HG03457 (cell line): ENCODE measurements around the gene NECTIN4.

Experiments
- ATAC-seq: cut with Tn5 transposase; IDR thresholded peaks from one replicate; pipeline ENCODE4 v1.9.1; 2021; ENCODE audit warnings: moderate number of reproducible peaks; ENCODE audit not compliant: unreplicated experiment

Gene NECTIN4

DNA sequence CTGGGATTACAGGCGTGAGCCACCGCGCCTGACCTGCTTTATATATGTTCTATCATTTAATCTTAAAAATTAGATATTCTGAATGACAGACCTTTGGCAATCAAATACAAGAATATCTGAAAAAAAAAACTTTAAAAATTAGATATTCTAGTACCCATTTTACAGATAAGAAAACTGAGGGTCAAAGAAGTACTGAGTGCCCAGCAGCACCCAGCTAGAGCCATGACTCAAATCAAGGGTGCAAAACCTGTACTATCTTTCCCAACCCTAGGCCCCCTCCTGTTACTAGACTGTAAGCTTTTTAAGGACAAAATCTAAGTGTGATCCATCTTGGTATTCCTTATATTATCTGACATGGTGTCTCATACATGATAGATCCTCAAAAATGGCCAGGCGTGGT is 27.9 kb downstream of the NECTIN4 start:
- ATAC-seq, result no peak

DNA sequence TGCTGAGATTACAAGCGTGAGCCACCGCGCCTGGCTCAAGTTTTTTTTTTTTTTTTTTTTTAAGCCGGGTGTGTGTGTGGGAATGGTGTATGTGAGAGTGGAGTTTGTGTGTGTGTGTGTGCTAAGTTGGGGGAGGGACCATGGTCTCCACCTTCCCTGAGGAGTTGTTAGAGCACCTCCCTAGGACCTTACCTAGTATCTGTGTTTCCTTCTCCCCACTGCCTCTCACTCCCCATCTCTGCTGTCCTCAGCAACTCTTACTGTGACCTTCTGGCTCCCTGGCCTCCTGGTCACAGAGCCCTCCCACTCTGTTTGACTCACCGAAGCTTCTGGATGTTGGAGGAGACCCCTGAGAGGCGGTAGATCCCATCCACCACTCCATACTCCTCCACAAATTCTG is 30.1 kb downstream of the NECTIN4 start:
- no peak for ATAC-seq

DNA sequence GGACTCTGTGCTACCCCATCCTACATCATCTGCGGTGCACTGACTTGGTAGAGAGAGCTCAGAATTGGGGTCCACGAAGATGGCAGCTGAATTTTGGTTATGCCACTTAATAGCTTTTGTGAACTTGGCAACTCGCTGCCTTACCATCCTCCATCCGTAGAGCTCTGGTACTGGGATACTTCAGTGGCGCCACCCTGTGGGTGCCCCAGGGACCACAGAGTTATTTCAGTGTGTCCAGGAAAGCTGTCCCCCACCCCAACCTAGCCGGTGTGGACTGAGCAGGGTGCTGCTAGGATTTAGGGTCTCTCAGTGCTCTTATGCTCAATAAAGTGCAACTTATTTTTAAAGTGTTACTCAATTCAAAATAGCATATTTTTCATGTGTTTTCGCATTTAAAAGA is 34.6 kb downstream of the NECTIN4 start:
- no peak for ATAC-seq

DNA sequence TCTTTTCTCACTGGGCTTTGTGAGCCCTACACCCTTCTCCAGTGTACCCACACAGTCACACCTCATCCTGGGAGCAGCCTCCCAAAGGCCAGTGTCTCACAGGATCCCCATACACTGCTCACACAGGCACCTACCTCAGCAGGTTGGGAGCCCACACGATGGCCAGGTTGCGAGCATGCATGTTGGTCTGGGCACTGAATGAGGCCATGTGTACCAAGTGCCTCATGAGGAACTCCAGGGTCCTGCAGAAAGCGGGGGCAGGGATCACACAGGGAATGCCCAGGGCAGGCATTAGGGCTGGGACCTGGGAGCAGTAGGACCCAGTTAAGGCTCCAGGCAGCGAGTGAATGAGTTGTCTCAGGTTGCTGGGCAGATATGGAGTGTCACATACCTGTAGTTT is 35.1 kb downstream of the NECTIN4 start:
- no peak for ATAC-seq

DNA sequence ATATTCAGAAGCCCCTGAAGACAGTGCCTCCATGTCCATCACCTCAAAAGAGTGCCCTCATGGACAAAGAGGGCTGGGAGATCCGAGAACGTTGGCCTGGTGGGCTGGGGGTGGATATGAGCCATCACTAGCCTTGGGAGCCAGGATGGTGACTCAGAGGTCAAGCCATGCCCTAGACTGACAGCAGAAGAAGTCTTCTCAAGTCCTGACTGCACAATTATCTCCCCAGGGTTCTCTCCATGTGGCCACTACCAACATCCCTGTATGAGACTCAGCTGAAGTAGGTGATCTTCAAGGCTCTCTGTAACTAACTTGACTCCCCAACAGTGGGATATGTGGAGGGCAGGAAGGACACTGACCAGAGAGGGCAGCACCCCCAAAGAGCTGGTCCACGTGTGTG is 36.5 kb downstream of the NECTIN4 start:
- ATAC-seq, result no peak

DNA sequence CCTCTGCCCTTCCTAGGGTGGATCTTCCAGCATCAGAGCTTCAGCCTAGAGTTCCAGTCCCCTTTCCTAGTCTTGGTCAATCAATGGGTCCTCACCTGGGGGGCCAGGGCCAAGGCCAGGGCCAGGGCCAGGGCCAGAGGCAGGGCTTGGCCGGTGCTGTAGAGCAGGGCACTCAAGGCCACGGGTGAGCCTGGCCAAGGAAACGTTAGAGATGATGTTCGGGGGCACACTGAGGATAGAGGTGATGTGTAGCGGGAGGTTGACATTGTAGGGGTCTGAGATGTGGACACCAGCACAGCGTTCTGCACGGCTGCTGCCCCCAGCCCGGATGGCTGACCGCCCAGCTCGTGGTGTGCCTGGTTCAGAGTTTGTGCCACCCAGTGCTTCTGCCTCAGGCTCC is 38.1 kb downstream of the NECTIN4 start:
- ATAC-seq, result no peak

DNA sequence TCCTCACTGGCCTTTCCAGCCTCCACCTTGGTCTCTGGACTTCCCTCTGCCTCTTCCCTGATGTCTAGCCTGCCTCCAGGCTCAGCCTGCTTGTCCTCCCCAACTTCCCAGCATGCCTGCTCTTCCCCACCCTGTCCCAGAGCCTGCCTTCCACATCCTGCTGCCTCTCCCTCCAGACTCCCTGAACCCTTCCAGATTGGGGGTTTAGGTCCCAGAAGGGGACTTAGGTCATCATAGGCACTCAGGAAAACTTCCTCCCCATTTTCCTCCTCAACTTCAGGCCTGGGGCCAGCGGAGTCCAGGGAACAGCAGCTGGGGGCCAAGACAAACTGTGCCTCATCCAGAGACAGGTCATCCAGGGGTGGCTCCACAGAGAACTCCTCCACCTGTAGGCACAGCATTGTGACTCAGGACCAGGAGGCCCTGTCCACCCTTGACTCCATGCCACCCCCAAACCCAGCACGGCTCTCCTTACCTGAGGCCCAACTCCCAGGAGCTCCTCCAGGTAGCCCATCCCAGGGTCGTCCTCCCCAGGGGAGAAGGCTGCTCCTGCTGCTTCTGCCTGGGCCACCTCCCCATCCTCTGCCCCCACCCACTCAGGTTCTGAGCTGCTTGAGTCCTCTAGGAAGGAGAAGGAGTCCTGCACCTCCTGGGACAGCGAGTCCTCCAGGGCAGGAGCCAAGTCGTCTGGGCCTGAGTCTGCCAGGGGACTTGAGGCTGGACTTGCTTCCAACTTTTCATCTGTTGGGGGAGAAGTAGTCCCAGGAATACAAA is 40.2 kb downstream of the NECTIN4 start:
- no peak for ATAC-seq

DNA sequence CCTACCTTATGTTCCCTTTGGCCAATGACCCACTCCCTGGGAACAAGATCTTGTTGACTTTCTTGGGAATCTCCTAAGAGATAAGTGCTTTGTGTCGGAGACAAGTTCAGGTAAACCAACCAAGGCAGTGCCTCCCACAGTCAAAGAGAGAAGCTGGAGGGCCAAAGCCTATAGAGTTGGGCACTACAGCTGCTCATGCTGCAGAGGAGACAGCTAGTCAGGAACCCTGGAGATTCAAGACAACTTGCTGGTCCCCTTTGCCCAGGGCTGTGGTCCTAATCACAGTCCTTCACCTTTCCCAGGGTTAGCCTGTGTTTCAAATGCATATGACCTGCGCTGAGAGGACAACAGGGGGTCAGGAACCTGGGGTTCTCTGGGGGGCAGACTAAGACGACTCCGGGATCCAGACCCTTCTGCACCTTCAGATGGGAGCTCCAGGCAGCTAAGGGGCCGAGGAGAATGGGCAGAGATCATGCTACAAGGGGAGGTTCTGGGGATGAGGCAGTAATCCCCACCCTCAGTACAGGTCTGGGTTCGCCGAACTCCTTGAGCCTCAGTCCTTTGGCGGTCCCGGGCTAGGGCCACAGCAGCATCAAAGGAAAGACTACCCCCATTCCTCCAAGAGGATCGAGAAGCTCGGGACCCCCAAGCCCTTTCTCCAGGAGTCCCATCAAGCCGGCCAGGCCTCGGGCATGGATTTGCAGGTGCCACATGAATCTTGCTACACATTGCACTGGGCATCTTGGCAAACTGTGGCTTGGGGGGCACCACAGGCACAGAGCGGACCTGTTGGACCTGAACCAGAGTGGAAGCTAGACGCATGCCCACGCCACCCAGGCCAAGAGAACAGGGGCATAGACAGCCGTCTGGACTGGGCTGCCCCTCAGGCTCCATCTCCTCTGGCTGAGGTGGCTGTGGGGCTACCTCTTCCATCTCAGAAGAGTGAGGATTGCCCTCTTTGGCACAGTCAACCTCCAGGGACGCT is 41.6 kb downstream of the NECTIN4 start:
- ATAC-seq, result no peak

DNA sequence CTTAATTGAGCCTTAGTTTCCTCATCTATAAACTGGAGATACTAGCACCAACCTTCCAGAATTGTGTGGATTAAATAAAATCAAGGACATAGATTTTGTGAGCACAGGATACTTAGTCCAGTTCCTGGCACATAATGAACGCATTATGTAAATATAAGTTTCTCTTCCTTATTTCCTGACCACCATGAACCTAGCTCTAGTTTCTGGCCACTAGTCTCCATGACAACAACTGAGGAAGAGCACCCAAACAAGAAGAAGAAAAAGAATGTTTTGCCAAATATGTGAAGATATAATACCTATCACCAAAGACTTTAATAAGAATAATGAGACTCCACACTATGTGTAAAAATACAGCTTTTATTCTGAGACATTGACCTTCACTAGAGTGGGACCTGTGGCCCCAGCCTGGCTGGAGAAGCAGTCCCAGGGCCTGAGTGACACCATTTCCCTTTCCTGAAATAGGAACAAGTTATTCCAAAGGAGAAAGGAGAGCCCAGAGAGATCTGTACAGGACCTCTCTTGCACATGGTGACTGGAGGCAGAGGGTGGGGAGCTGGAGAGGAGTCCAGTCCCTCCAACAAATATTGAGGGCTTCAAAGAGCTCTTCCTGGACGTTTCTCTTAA is 42.6 kb downstream of the NECTIN4 start:
- no peak for ATAC-seq

DNA sequence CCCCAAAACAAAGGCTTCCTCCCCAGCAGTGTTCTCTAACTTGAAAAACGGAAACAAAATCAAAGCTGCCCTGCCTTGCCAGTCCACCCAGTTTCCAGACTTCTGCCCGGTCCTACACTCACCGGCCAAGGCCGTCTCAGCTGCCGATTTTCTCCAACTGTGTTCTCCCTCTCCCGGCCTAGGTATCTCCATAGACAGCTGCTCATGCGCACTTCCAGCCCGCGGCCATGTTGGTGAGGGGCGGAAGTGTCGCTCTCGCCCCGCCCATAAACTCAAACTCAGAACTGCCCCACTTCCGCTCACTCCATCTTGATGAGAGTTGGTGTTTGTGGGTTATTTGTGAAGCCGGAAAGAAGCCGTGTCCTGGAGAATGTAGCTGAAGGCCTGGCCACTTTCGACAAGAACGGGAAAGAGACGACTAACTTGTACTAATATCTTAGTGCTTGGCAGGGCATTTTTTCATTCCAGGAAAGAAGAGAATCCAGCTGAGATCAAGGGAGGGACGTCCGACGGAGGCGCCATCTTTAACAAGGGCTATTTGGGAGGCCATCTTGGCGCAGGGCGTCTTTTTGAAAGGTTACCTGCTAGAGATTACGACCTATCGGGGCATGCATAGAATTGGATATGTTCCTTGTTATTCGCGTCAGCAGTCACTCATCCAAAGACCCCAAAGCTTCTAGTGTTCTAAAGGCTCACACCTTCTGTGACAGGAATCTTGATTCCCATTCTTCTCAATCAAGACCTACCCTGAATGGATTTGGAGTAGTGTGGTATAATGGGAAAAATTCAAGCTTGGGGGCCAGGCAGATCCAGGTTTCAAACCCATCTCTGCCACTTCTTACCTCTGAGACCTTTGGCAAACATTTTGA is 43.4 kb downstream of the NECTIN4 start, which contains the start of gene USF1:
USF1 (minus strand) TSS at position 242 of the 869 bp plus-strand sequence. CDS start 2,702 bp downstream, outside the sequence.
- peak; percentile 41 for ATAC-seq

DNA sequence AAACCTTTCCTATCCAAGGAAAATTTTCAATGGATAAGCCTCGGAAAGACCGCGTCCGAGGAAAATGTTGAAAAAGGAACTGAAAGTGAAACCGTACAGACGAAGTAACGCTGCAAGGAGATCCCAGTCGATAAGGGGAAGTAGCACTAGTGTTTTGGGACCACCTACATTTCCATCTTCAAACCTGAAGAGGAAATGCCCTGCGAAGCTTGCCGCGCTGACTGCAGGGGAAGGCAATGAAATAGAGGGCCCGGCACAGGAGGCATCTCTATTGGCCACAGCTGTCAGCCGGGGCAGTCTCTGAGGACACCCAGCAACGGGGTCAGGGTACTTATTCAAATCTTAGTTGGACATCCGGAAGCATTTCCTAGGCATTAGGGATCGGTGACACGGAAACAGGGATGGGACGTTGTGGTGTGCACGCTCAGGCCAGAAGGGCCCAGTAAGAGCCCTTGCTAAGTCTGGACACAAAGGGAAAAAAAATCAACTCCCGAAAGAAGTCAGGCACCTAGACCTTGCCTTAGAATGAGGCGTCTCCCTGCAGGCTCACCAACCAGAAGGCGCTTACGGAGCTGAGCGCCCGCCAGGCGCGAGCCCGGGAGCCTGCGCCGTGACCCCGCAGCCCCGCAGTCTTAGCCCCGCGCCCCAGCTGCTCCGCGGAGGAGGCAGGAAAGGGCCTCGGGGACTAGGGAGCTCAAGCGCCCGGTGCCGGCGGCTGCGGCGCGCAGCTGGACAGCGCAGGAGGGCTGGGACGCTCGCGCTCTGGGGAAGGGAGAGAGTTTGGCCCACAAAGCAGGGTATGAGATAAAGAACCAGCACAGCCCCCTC is 44.2 kb downstream of the NECTIN4 start:
- peak; percentile 29 for ATAC-seq

DNA sequence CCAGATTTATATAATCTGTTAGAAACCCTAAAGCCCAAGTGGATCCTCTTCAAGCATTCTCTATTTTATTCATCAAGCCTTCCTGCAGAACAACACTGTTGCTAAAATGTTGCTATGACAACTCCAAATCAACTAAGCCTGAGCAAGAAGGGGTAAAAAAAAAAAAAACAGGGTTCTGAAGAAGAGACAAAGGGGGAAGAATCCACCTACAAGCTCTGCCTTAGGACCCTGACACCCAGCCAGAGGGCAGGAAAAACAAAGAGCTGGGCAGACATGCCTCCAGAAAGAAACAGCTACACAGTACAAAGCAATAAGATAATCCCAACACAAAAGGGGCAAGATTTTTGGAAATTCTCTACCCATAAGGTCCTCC is 44.8 kb downstream of the NECTIN4 start:
- no peak for ATAC-seq

DNA sequence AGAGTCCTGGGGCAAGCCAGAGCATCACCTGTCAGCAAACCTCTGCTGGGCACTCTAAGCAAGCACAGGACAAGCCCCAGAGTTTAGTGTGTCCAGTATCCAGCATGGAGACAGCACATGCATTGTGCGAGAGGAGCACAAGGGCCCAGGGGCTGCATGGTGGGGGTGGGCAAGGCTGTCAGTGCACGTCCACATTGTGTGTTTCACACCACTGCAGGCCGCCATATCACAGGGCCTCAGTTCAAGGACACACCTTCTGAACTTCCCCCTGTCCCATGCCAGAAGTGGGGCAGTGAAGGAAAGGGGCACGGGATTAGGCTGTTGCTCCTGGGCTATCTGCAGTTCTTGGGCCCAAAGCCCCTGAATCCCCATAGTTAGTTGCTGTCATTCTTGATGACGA is 49.8 kb downstream of the NECTIN4 start:
- no peak for ATAC-seq

DNA sequence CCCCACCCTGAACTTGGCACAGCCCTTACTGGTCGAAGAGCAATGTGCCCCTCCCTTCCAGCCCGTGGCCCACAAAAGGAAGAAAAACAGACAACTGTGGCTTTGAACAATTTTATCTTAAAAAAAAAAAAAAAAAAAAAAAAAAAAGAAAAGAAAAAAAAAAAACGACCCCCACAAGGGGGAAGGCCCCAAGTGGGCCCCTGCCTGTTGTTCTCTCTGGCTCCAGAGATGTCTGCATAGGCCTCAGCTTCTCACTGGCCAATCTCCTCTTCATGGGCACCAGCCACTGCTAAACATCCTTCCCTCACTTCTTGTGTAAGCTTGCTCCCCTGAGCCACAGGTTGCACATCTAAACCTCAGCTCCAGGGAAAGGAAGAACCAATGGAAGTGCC is 50.2 kb downstream of the NECTIN4 start:
- no peak for ATAC-seq

DNA sequence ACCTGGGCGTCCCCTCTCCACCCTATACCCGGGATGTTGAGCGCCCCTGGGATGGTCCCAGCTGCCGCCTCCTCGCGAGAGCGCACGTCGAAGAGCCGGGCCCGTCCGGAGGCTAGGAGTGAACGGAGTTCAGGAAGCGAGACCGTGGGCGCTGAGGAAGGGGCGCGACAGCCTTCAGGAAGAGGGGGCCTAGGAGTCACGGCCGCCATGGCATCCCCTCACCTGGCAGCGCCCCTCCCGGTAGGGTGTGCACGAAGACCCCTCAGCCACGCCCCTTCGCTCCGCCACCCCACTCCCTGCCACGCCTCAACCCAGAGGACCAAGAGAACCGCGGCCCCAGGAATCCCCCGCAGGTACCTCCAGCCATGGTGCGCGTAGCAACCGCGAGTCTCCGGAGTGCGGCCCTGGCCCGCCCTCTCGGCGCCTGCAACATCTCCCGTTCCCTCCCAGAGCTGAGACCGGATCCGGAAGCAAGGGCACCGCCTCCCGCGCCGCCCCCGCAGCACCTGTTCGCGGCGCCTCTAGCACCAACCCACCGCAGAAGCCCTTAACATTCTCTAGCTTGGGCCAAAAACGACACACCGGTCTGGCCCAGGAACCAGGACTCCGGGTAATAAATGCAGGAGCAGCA is 50.7 kb downstream of the NECTIN4 start, which contains the start of gene TSTD1:
TSTD1 (minus strand) TSS at position 442 of the 631 bp plus-strand sequence; CDS start at position 367, 75 bp downstream.
- ATAC-seq, result peak; percentile 60

DNA sequence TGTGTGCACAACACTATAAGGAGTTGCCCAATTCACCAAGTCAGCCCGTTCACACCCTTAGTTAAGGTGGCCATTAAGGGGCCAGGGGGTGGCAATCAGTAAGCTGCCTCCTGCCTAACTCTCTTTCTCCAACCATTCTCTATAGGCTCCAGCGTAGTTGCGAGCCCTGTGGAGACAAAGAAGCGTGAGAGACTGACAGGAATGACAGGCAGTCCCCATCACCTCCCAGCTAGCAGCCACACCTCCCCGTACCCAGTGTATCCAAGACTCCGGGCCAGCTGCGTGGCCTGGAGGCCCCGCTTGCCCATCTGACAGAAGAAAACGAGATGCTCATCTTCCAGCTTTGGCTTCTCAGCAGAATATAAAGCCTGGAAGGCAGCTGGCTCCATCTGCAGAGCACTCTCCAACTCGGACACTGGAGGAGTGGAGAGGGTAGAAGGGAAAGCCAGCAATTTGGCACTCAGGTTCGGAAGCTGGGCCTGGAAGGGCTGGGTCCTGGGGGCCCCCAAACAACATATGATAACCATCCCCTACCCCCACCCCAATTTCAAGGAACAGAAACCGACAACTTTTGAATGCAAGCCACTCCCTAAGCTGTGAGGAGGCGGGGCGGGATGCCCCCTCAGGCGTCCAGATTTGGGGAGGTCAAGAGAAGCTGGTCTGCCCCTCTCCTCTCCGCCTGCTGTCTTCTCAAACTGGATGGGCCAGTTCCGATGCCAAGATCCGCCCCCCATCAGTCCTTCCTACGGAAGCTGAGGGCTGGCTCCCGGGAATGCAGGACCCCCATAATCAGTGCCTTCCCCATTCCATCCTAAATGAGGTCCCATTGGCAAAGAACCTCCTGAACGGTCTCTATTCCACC is 51.5 kb downstream of the NECTIN4 start:
- ATAC-seq, result no peak

DNA sequence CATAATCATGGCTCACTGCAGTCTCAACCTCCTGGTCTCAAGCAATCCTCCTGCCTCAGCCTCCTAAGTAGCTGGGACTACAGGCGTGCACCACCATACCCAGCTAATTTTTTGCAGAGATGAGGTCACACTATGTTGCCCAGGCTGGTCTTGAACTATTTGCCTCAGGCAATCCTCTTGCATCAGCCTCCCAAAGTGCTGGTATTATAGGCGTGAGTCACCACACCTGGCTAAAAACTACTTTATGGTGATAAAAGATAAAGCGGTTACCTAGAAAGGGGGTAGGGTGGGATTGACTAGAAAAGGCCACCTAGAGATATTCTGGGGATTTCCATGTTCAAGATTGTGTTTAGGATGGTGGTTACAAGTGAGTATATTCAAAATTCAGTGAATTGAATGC is 55.6 kb downstream of the NECTIN4 start:
- no peak for ATAC-seq

DNA sequence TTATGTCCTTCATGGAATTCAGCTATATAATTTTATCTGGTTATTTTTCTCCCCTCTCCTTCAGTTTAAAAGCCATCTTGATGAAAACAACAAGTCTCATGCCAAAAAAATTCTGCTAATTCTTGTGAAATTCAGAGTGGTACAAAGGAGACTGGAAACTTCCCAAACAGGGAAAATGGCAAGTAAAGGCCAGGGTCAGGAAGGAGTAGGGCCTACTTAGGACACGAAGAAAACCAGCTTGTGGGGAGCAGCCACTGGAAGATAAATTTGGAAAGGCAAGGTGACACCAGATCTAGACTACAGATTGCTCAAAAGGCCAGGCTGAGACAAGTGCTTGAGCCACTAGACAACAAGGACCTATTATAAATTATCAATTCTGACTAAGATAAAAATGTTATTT is 56.9 kb downstream of the NECTIN4 start:
- no peak for ATAC-seq
